Stomach (tissue), 9 donors: ENCODE results near the gene KBTBD12. TPM values are rescaled to one million over a fixed set of nuclear protein-coding genes. Genes with fewer than 3 reads are reported as not detected.
"Not testable (repeated sequence)": the region's sequence is repeated elsewhere in the genome, so short reads cannot be mapped to it uniquely, and the experiment has no call there.

Experiments used
- DNase-seq, 2 donors: peaks; one replicate each; pipeline versions ENCODE4 v3.0.0 to v3.0.0-alpha.2; 2013 to 2019
- H3K27ac ChIP-seq, 5 donors: fragments of 200-600 bp in 4 of 5; sonication (generic) in 4 of 5; one replicate each; pipeline ENCODE4 v1.5.1; 2013 to 2019; ENCODE audit warnings: mild to moderate bottlenecking in 1 of 5, moderate library complexity in 1 of 5
- H3K27me3 ChIP-seq, 3 donors: fragments of 200-600 bp; sonication (generic); one replicate each; pipeline ENCODE4 v1.5.1; 2017 to 2019; ENCODE audit warnings: mixed run types in 1 of 3
- H3K36me3 ChIP-seq, 4 donors: fragments of 200-600 bp; sonication (generic); 1 replicate in 3 of 4; 2 replicates in 1 of 4; pipeline ENCODE4 v1.5.1; 2016 to 2019
- H3K4me1 ChIP-seq, 4 donors: fragments of 200-600 bp; sonication (generic); one replicate each; pipeline ENCODE4 v1.5.1; 2016 to 2019
- H3K4me3 ChIP-seq, 4 donors: fragments of 200-600 bp; sonication (generic) in 3 of 4; one replicate each; pipeline ENCODE4 v1.5.1; 2016 to 2019; ENCODE audit warnings: mild to moderate bottlenecking in 1 of 4
- H3K9me3 ChIP-seq, 4 donors: fragments of 200-600 bp; sonication (generic); one replicate each; pipeline ENCODE4 v1.5.1; 2016 to 2019
- EP300 ChIP-seq: sonication (generic); formaldehyde crosslinking; IDR thresholded peaks from one replicate; pipeline ENCODE4 v1.6.1; 2017; ENCODE audit warnings: antibody characterized with exemption
- POLR2A ChIP-seq, 4 donors: fragments of 450-650 bp; IDR thresholded peaks; one replicate each; pipeline ENCODE4 v1.6.1; 2016; ENCODE audit warnings: antibody characterized with exemption in 4 of 4, control low read depth in 2 of 4, mild to moderate bottlenecking in 1 of 4, moderate library complexity in 1 of 4
- POLR2AphosphoS5 ChIP-seq, 3 donors: sonication (generic); formaldehyde crosslinking; IDR thresholded peaks; one replicate each; pipeline ENCODE4 v1.6.1; 2016; ENCODE audit warnings: antibody characterized with exemption in 3 of 3
- WGBS, 5 donors: extraction: QIAGEN DNeasy Blood & Tissue Kit in 3 of 5; methylation state at CpG; one replicate each; pipeline versions ENCODE4 v1.1.5 to v1.1.7; 2013 to 2018; 5-methylcytosine and 5-hydroxymethylcytosine counted together
- intact Hi-C: fragments of 100-400 bp; cut with DNase I; formaldehyde crosslinking; loops from one replicate; pipeline ENCODE4 v1.15.1; 2023; ENCODE audit warnings: low total_unique reads
- polyA plus RNA-seq, 3 donors: library from polyadenylated mRNA; stranded (reverse); fragments of 200-250 nt; gene quantifications; one replicate each; pipeline ENCODE4 v1.2.3, GENCODE V29; 2013
- total RNA-seq, 5 donors: library from RNA; depleted of rRNA; stranded (reverse); fragments of >200 nt; gene quantifications; one replicate each; pipeline versions ENCODE4 v1.1.0 to v1.2.3, GENCODE V29; 2014 to 2016
- TF ChIP-seq, protein P1 (sequence below), 7 experiments: fragments of 450-650 bp in 4 of 7; fragments of 200-600 bp in 3 of 7; sonication (generic) in 3 of 7; IDR thresholded peaks; one replicate each; pipeline ENCODE4 v1.5.1; 2016 to 2019; ENCODE audit warnings: antibody characterized with exemption in 7 of 7, control low read depth in 2 of 7, mild to moderate bottlenecking in 1 of 7
- donor health status: healthy with polysubstance abuse.
- donor health status: Bipolar disorder and iron deficiency.
- donor health status: healthy.

KBTBD12 gene
- total and polyA plus RNA-seq, 8 donors, result 0.46 to 10.3 (median 1.6) TPM

- TF ChIP-seq EP300, result no peak
- TF ChIP-seq, protein P1, sequence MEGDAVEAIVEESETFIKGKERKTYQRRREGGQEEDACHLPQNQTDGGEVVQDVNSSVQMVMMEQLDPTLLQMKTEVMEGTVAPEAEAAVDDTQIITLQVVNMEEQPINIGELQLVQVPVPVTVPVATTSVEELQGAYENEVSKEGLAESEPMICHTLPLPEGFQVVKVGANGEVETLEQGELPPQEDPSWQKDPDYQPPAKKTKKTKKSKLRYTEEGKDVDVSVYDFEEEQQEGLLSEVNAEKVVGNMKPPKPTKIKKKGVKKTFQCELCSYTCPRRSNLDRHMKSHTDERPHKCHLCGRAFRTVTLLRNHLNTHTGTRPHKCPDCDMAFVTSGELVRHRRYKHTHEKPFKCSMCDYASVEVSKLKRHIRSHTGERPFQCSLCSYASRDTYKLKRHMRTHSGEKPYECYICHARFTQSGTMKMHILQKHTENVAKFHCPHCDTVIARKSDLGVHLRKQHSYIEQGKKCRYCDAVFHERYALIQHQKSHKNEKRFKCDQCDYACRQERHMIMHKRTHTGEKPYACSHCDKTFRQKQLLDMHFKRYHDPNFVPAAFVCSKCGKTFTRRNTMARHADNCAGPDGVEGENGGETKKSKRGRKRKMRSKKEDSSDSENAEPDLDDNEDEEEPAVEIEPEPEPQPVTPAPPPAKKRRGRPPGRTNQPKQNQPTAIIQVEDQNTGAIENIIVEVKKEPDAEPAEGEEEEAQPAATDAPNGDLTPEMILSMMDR (IDR thresholded peaks at IDR 0.05), result no peak
- TF ChIP-seq POLR2A (IDR thresholded peaks at IDR 0.05), result no peak
- no peak for TF ChIP-seq POLR2AphosphoS5 (IDR thresholded peaks at IDR 0.05)
- 72 to 85% (median 79%) methylated on average over 4 of the region's 4 CpGs for WGBS, 5 donors
Measured at GRCh38 chr3:127870156-127870555, 44.9 kb upstream of the KBTBD12 start.

DNA sequence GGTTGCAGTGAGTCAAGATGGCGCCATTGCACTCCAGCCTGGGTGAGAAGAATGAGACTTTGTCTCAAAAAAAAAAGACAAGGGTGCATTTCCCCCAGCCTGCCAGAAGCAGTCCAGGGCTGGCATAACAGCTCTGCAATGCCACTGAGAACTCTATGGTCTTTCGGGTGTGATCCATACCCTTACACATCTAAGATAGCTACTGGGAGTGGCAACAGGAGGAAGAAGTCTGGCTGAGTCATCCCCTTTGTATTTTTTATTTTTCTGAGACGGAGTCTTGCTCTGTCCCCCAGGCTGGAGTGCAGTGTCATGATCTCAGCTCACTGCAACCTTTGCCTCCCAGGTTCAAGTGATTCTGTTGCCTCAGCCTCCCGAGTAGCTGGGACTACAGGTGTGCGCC lies 40.9 kb upstream of the KBTBD12 start:
- H3K36me3 ChIP-seq, H3K9me3 ChIP-seq, DNase-seq, H3K4me1 ChIP-seq, H3K27ac ChIP-seq, intact Hi-C loops, H3K27me3 ChIP-seq, H3K4me3 ChIP-seq: not testable (repeated sequence)
- WGBS, 5 donors, result 85 to 94% (median 90%) methylated on average over 5 of the region's 5 CpGs

More at GRCh38 chr3:127870156-127870555, 44.9 kb upstream of the KBTBD12 start:
- Histone ChIP-seq H3K4me1 (no peaks in the 10 kb centered on the region), H3K36me3 (no peaks in the 10 kb centered on the region), H3K27ac (no peak overlapping the region), H3K4me3 (no peak overlapping the region), H3K9me3 (no peaks in the 10 kb centered on the region), H3K27me3 (no peaks in the 10 kb centered on the region)
- intact Hi-C loops, result no loop called here
- no peak for DNase-seq

DNA sequence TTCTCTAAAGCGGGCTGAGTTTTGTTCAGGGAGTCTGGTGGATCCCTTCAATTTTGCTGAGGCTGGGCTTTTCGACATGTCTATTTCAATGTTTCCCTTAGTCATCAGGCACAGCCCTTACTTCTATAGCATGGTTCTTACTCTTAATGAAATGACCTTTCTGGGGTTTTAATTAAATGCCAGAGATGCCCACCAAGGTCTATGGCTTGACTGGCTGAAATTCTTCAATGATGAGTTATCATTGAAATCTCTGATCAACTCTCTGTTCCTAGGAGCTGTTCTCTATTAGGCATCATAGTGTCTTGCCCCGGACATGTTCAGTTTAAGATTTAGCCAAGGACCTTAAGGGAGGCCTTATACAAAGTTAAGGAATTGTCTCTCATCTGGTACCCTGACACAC lies 33.4 kb upstream of the KBTBD12 start:
- TF ChIP-seq, protein P1 (IDR thresholded peaks at IDR 0.05), result no peak
- TF ChIP-seq EP300, result no peak
- TF ChIP-seq POLR2A (IDR thresholded peaks at IDR 0.05), result no peak
- TF ChIP-seq POLR2AphosphoS5 (IDR thresholded peaks at IDR 0.05), result no peak
- intact Hi-C loops, result no loop called here
- Histone ChIP-seq H3K27ac (no peak overlapping the region), H3K9me3 (no peaks in the 10 kb centered on the region), H3K4me3 (no peak overlapping the region), H3K4me1 (no peaks in the 10 kb centered on the region), H3K36me3 (no peaks in the 10 kb centered on the region), H3K27me3 (peaks cover 0 to 6% (median 0%) of the 10 kb centered on the region in 3 donors)
- 92 to 99% (median 96%) methylated on average over 3 of the region's 3 CpGs for WGBS, 5 donors
- no peak for DNase-seq

- Histone ChIP-seq H3K36me3 (no peaks in the 10 kb centered on the region), H3K4me1 (no peaks in the 10 kb centered on the region), H3K27ac (no peak overlapping the region), H3K4me3 (no peak overlapping the region), H3K27me3 (peaks cover 0 to 6% (median 0%) of the 10 kb centered on the region in 3 donors), H3K9me3 (no peaks in the 10 kb centered on the region)
- DNase-seq, result no peak
- intact Hi-C loops, result no loop called here
- no peak for TF ChIP-seq POLR2AphosphoS5 (IDR thresholded peaks at IDR 0.05)
Measured at GRCh38 chr3:127884041-127884440, 31.0 kb upstream of the KBTBD12 start.

DNA sequence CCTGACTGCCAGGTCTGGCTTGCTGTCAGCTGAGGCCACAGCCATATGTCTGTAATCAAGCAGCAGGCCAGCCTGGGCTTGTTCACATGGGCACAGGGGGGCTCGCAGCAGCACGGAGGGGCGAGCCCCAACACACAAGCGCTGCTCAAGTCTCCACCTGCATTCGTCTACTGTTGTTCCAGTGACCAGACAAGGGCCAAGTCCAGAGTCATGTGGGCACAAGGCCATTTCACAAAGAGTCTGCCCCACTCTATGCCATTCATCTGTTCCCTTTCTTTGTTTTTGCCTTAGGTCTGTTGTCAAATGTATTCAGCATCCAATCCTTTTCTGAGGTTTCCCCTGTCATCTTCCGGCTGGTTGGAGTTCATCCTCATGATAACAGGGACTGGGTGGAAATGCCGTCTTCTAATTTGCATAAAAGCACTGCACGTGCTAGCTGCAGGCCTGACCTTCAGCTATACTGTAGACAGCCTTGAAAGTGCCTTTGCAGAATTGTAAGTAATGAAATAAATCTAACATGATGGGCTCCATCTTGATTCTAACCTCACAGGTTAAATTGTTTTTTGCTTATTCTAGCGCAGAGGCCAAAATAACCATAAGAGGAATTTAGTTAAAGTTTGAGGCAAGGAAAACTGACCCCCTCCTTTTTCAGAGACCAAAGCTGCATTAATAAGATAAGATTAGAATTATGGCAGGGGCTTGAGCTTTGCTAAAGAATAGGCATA lies 28.6 kb upstream of the KBTBD12 start:
- TF ChIP-seq POLR2AphosphoS5 (IDR thresholded peaks at IDR 0.05) (no peak), EP300 (no peak), POLR2A (IDR thresholded peaks at IDR 0.05) (no peak)
- TF ChIP-seq, protein P1 (IDR thresholded peaks at IDR 0.05), result no peak

More for the DNA sequence above, 28.6 kb upstream of the KBTBD12 start:
- WGBS, 5 donors, result 86 to 92% (median 89%) methylated on average over 8 to 9 of the region's 9 CpGs
- peaks cover 0 to 6% (median 0%) of the 10 kb centered on the region in 3 donors for H3K27me3 ChIP-seq
- peaks cover 4 to 13% (median 9%) of the 10 kb centered on the region in 4 donors for H3K9me3 ChIP-seq
- H3K36me3 ChIP-seq, result no peaks in the 10 kb centered on the region
- H3K4me1 ChIP-seq, result peaks cover 0 to 6% (median 0%) of the 10 kb centered on the region in 4 donors
- no peak for DNase-seq
- intact Hi-C loops, result no loop called here
- H3K27ac ChIP-seq, result no peak overlapping the region
- no peak overlapping the region for H3K4me3 ChIP-seq
